H1 (cell line): Measurements from ENCODE around the gene GRIK1. TPM values are rescaled to one million over a fixed set of nuclear protein-coding genes. Genes with fewer than 3 reads are reported as not detected.

Experiments
- GABPA ChIP-seq: IDR thresholded peaks from 2 replicates; pipeline ENCODE4 v1.6.1; 2011; ENCODE audit warnings: mild to moderate bottlenecking, low read length, moderate library complexity, borderline replicate concordance; ENCODE audit not compliant: insufficient read depth
- NRF1 ChIP-seq: IDR thresholded peaks from 2 replicates; pipeline ENCODE4 v1.6.1; 2011; ENCODE audit warnings: mild to moderate bottlenecking, low read depth, low read length, improper control_type of control experiment
- POLR2A ChIP-seq, 2 experiments: IDR thresholded peaks; 1 replicate in 1 of 2; 2 replicates in 1 of 2; pipeline ENCODE4 v1.6.1; 2011; ENCODE audit warnings: low read depth in 2 of 2, low read length in 2 of 2, mild to moderate bottlenecking in 2 of 2; ENCODE audit errors: control extremely low read depth in 1 of 2
- POLR2AphosphoS5 ChIP-seq: IDR thresholded peaks from 2 replicates; pipeline ENCODE4 v1.6.1; 2011; ENCODE audit warnings: low read depth, low read length
- polyA plus RNA-seq, 7 experiments: library from polyadenylated mRNA; depleted of rRNA in 3 of 7; stranded (reverse) in 5 of 7; unstranded in 2 of 7; fragments of >200 nt in 5 of 7; fragments of 200-250 nt in 2 of 7; gene quantifications; 1 replicate in 5 of 7; 2 replicates in 1 of 7; 4 replicates in 1 of 7; pipeline versions ENCODE4 v1.2.1 to v1.2.3, GENCODE V29; 2011 to 2013; ENCODE audit warnings: missing spikeins in 2 of 7, mixed read lengths in 2 of 7
- total RNA-seq: library from RNA; stranded (reverse); fragmentation: NEBNext Ultra II Directional; extraction: Animal tissue kit (Norgen Biotek cat#: 25700); gene quantifications from 2 replicates; pipeline ENCODE4 v1.2.1, GENCODE V29; 2021
- TF ChIP-seq, protein P1 (sequence below): fragments of 300-600 bp; sonication (generic); IDR thresholded peaks from 2 replicates; pipeline ENCODE4 v1.7.1; 2012; ENCODE audit warnings: low read length, moderate library complexity, mild to moderate bottlenecking, inconsistent platforms; ENCODE audit not compliant: insufficient replicate concordance

Gene GRIK1
- total and polyA plus RNA-seq, 2 of the 8 experiments (the other 6 are each of a cell fraction or from before 2014, with no cell fraction given): 0.11 to 0.32 TPM

DNA sequence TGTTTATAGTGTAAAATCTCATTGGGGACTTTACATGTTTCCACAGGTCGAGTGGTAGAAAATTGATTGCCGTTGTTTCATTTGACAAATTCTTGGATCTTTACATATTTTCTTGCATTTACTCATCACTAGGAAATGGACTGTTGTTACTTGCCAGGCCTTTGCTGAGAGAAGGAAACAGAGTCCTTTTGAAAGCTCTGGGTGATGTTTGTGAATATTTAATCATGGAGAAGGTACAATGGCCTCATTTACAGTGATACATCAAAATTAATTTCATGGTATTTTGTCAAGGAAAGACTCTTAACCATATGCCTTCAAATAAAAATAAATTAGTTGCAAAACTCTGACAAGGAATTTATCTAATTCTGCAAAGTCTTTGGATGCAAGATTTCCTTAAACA lies 198.0 kb downstream of the GRIK1 start (continued):
- TF ChIP-seq, protein P1, sequence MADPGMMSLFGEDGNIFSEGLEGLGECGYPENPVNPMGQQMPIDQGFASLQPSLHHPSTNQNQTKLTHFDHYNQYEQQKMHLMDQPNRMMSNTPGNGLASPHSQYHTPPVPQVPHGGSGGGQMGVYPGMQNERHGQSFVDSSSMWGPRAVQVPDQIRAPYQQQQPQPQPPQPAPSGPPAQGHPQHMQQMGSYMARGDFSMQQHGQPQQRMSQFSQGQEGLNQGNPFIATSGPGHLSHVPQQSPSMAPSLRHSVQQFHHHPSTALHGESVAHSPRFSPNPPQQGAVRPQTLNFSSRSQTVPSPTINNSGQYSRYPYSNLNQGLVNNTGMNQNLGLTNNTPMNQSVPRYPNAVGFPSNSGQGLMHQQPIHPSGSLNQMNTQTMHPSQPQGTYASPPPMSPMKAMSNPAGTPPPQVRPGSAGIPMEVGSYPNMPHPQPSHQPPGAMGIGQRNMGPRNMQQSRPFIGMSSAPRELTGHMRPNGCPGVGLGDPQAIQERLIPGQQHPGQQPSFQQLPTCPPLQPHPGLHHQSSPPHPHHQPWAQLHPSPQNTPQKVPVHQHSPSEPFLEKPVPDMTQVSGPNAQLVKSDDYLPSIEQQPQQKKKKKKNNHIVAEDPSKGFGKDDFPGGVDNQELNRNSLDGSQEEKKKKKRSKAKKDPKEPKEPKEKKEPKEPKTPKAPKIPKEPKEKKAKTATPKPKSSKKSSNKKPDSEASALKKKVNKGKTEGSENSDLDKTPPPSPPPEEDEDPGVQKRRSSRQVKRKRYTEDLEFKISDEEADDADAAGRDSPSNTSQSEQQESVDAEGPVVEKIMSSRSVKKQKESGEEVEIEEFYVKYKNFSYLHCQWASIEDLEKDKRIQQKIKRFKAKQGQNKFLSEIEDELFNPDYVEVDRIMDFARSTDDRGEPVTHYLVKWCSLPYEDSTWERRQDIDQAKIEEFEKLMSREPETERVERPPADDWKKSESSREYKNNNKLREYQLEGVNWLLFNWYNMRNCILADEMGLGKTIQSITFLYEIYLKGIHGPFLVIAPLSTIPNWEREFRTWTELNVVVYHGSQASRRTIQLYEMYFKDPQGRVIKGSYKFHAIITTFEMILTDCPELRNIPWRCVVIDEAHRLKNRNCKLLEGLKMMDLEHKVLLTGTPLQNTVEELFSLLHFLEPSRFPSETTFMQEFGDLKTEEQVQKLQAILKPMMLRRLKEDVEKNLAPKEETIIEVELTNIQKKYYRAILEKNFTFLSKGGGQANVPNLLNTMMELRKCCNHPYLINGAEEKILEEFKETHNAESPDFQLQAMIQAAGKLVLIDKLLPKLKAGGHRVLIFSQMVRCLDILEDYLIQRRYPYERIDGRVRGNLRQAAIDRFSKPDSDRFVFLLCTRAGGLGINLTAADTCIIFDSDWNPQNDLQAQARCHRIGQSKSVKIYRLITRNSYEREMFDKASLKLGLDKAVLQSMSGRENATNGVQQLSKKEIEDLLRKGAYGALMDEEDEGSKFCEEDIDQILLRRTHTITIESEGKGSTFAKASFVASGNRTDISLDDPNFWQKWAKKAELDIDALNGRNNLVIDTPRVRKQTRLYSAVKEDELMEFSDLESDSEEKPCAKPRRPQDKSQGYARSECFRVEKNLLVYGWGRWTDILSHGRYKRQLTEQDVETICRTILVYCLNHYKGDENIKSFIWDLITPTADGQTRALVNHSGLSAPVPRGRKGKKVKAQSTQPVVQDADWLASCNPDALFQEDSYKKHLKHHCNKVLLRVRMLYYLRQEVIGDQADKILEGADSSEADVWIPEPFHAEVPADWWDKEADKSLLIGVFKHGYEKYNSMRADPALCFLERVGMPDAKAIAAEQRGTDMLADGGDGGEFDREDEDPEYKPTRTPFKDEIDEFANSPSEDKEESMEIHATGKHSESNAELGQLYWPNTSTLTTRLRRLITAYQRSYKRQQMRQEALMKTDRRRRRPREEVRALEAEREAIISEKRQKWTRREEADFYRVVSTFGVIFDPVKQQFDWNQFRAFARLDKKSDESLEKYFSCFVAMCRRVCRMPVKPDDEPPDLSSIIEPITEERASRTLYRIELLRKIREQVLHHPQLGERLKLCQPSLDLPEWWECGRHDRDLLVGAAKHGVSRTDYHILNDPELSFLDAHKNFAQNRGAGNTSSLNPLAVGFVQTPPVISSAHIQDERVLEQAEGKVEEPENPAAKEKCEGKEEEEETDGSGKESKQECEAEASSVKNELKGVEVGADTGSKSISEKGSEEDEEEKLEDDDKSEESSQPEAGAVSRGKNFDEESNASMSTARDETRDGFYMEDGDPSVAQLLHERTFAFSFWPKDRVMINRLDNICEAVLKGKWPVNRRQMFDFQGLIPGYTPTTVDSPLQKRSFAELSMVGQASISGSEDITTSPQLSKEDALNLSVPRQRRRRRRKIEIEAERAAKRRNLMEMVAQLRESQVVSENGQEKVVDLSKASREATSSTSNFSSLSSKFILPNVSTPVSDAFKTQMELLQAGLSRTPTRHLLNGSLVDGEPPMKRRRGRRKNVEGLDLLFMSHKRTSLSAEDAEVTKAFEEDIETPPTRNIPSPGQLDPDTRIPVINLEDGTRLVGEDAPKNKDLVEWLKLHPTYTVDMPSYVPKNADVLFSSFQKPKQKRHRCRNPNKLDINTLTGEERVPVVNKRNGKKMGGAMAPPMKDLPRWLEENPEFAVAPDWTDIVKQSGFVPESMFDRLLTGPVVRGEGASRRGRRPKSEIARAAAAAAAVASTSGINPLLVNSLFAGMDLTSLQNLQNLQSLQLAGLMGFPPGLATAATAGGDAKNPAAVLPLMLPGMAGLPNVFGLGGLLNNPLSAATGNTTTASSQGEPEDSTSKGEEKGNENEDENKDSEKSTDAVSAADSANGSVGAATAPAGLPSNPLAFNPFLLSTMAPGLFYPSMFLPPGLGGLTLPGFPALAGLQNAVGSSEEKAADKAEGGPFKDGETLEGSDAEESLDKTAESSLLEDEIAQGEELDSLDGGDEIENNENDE: no peak
- TF ChIP-seq GABPA (no peak), POLR2A (IDR thresholded peaks at IDR 0.05; ENCODE audit: control extremely low read depth in 1 of 2, low read depth in 2 of 2, low read length in 2 of 2) (no peak), POLR2AphosphoS5 (no peak), NRF1 (no peak)
